GM18951 (cell line): ENCODE measurements around the gene TPRG1.
"Not testable (repeated sequence)": the region's sequence is repeated elsewhere in the genome, so short reads cannot be mapped to it uniquely, and the experiment has no call there.

Experiments used
- POLR2A ChIP-seq: IDR thresholded peaks from 4 replicates; pipeline ENCODE4 v1.6.1; 2011; ENCODE audit warnings: mild to moderate bottlenecking; ENCODE audit not compliant: insufficient read length, insufficient read depth; ENCODE audit errors: extremely low read depth
- in situ Hi-C: fragments of 300-500 bp; cut with MboI; formaldehyde crosslinking; loops from one replicate; pipeline ENCODE4 v1.12.0; 2022; ENCODE audit warnings: low sequenced_read_pairs, mixed read lengths, inconsistent platforms; ENCODE audit not compliant: unreplicated experiment

Gene TPRG1

DNA sequence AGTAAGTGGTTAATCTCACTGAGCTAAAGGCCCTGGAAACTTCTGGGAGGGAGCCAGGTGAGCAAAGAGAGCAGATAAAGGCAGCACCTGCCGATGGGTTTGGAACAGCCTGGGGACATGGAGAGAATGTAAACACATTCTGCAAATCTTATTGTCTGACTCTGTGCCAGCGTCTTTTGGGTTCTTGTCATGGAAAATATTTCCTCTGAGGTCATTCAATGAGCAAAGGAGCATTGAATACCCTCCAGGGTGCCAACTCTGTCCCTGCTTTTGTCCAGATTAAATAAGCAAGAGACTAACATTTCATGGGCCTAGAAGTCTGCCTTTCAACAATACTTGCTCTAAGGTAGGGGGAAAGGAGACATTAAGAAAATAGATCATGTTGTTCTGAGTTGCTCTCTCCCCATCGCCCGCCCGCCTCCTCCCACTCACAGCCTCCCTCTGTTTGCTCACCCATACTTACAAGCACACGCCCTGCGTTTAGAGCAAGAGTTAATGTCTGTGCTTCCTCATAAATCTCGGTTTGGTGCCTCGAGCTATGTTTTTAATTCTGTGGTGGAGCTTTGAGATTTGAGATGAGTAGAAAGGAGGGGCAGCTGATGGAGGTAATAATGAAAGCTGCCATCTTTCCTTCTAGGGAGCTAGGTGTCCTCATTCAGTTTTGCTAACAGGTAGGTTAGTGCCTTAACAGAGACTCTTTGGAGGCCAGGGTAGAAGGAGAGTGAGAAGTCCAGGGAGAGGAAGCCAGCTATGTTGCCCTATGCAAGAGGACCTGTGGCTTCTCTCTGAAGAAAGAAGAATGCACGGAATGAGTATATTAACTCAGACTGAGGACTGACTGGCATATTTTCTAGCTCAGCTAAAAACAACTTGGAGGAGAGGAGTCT is 132.9 kb downstream of the TPRG1 start:
- TF ChIP-seq POLR2A: no peak
- in situ Hi-C loops: no loop called here

DNA sequence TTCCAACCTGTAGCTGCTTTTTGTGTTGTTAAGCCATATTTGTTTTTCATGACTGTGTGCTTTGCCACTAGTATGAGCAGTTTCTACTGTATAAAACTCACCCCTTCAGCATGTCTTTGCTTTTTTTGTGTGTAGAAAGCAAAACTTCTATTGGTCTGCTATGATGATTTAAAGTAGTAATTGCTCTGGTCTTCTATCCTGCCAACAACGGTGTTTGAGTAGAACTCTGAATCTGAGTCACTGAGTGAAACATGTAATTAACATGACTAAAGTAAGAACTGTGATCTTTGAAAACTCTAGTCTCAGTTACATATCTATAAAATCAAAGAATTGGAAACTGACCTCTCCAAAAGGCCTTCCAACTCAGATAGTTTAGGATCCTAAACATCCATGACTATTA is 133.6 kb downstream of the TPRG1 start:
- TF ChIP-seq POLR2A: no peak
- in situ Hi-C loops: no loop called here

DNA sequence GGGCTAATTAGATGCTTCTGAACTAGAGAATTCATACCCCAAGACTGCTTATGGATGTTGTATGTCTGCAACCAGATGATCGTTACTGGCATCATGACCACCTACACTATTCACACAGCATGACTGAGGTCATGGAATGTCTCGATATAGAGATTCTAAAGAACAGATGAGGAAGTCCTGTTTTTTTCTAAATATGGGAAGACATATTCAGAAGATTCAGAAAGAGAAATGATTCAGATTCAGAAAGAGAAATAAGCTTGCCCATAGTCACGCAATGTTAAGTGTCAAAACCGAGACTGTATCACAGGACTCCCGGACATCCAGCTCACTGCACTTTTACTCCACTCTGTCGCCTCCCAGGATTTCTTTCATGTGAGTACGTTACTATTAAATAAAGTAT is 136.2 kb downstream of the TPRG1 start:
- in situ Hi-C loops: no loop called here
- TF ChIP-seq POLR2A: no peak

DNA sequence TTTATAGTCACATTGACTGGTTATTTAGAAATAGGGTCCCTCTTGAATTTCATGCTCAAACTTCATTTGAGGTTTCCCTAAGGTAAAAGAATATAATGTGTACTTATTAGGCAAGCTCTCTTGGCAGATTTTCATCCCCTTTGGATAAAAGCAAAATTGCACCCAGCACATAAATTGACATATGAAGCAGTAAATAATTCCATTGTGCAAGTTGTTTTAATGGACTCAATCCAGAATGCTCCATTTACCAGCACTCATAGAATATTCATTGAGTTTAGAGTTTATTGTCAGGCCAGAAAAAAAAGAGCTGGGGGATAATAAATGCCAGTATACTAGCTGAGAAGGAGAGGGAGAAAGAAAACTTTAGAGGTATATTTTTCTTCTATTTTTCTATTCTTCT is 136.8 kb downstream of the TPRG1 start:
- in situ Hi-C loops: no loop called here
- no peak for TF ChIP-seq POLR2A

DNA sequence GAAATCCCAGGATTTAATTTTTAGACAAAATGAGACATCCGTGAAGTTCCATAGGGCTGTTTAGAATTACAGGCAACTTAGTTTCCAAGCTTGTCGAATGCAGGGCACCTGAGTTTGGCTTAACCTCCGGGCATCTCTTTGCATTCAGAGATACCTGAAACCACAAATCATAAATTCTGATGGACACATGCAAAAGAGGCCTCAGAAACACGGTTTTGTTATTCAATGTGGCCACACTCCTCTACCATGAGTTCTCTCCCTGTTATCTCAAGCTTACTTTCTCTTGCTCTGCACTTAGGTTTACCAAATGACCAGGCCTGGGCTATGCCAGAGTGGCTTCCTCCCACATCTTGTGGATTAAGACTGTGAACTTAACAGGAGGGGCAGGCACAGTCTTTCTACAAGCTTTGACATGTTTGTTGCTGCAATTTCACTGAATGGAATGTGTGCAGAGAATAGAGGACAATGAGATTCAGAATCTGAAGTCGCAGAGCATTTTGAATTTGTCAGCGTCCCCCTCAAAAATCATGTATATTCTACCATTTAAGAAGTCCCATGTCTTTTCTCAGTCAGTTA is 137.7 kb downstream of the TPRG1 start:
- no peak for TF ChIP-seq POLR2A
- in situ Hi-C loops: no loop called here

DNA sequence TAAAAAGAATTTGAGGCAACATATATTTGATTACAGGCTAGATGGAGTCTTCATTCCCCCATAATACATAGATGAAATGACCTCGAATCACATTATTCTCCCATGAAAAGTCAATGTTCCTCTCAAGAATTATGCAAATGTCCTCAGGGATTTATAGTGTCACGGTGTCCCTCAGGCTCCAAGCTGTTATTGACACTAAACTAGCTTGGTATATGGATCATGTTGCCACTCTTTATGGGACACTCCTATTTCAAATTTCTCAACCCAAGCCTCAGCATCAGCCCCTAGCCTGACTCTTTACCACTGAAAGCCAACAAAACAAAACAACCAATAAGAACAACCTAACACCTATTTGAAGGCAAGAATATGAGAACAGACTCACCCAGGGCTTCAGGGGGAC is 139.8 kb downstream of the TPRG1 start:
- in situ Hi-C loops: no loop called here
- no peak for TF ChIP-seq POLR2A

DNA sequence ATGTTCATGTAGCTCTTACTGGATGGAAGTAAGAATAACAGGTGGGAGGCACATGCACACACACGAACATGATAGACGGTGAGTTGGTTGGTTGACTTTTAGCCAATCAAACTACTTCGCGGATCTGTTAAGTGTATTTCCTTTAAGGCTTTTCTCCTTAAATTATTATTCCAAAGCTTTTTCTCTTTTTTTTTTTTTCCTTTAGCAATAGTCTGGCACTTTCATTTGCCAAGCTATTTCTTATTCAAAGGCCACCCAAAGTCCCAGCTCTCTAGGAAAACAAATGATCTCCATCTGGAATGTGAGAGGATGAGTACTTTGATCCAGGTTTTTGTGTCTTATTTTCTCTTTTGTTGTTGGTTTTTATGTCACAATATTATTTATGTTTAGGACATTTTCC is 141.1 kb downstream of the TPRG1 start:
- no peak for TF ChIP-seq POLR2A
- in situ Hi-C loops: no loop called here

DNA sequence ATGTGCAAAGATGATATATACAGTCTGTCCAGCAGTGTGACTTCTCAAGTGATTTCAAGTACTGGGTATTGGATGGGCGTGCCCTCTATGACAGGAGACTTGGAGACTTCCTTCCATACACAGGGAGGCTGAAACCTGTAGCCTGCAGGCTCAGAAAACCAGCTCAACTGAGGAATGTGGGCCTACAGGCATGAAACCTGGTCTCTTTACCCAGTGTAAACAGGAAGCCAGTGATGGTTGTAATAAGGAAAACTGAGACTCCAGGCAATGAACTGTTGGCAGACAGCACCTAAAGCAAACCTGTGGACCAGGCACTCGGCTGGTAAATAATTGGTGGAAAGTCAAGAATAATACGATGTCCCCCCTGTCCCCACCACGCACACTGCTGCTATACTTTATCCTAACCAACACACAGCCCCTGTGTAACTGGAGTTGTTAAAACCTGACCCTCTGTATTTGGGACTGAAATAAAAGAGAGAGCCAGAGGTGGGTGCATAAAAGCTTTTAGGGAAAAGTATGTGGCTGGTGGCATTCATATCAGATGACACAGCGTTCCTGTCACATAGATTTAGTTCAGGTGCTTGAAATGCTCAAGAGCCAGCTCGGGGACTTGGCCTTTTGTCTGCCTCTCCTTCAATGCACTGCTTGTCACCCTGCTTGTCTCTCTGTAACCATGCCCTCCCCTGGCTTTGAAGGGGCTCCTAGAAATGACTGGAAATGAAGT is 144.7 kb downstream of the TPRG1 start:
- no peak for TF ChIP-seq POLR2A
- in situ Hi-C loops: no loop called here

DNA sequence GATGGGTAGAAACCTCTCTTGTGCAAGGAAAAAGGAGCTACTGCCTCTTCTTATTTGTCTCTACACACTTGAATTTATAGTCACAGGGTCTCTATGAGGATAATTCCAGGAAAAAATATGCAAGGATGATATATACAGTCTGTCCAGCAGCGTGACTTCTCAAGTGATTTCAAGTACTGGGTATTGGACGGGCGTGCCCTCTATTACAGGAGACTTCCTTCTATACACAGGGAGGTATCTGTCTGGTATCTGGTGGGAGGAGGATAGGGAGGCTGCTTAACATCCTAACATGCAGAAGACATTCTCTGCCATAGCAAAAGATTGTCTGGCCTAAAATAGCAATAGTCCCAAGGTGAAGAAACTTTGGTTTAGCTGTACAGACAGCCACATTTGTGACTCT is 146.1 kb downstream of the TPRG1 start:
- no peak for TF ChIP-seq POLR2A
- in situ Hi-C loops: no loop called here

DNA sequence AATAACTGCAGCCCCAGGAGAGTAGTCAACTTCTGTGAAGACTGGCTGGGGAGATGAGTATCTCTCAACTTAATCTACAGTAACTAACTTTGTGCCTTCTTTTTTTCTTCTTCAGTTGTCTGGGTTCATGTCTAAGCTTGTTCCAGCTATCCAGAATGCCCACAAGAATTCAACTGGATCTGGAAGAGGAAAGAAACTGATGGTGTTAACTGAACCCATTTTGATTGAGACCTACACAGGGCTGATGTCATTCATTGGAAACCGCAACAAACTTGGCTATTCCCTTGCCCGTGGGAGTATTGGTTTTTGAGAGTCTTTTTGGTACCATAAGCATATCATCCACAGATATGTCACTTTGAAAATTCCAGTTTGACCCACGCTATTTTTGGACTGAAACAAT is 148.7 kb downstream of the TPRG1 start:
- TF ChIP-seq POLR2A: no peak
- in situ Hi-C loops: no loop called here

DNA sequence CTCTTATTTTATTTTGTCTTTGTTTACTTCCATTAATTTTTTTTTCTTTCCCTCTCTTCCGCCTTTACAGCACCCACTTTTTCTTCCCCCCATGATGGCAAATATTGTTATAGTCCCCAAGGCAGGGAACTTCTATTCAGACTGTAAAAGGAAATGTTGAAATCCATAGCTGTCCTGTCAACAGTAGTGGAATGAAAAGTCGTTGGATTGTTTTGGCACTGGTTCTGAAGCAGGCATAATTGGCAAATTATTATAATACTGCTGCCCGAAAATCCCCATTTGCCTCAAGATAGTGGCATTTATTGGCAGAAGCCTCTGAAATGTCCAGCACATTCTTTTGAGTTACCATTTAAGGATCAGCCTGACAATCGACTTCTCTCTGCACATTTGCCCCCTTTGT is 150.6 kb downstream of the TPRG1 start:
- no peak for TF ChIP-seq POLR2A
- in situ Hi-C loops: no loop called here

DNA sequence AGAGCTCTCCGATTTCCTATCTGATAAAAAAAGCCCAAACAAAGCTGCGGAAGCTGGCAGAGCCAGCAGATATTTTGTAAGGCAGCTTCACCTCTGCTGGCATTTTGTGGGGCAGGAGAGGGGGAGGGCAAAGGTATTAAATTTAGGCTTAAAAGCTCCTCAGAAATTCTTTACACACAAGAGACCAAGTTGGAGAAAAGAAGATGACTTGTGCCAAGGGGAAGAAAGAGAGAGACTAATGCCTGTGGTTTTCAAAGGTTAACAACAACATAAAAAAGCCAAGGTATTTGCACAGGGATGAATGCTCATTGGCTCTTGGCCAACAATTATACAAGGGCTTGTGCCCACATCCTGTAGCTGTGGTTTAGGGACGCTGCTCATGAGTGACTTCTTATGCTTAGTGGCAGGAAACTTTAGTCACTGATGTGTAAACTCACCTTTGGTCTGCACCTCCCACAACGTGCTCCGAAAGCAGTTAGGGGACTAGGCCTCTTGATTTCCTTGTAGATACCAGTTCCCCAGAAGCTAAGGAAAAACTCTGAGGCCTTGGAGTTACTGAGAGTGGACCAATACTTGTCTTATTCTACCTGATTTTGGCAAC is 152.9 kb downstream of the TPRG1 start:
- in situ Hi-C loops: no loop called here
- TF ChIP-seq POLR2A: no peak

DNA sequence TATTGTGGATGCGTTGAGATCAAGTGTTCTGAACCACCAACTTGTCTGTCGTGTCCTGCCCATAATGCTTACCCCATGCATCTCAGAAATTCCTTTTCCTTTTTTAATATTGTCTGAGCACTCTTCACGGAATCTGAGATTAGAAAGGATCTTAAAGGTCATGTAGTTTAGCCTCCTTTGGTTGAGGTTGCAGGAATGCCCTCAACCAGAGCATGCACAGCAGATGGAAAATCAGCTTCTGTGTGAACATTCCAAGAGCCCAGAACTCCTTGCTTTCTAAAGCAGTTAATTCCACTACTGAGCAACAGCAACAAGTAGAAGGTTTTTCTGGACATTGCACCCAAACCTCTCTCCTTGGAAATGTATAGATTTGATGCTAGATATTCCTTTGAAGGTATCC is 153.7 kb downstream of the TPRG1 start:
- in situ Hi-C loops: no loop called here
- no peak for TF ChIP-seq POLR2A

DNA sequence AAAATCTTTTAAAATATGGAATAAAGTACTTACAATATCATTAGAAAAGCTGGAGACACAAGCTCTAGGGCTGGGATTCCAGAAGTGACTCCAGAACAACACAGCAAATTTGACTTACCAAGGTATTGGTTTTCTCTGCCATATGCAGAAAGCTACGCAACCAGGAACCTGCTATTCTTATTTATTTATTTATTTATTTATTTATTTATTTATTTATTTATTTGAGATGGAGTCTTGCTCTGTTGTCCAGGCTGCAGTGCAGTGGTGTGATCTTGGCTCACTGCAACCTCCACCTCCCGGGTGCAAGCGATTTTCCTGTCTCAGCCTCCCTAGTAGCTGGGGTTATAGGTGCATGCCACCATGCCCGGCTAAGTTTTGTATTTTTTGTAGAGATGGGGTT is 157.9 kb downstream of the TPRG1 start:
- in situ Hi-C loops: not testable (repeated sequence)
